Globus pallidus (tissue), 1 donor: Measurements from ENCODE around the gene KIRREL3.

Experiments used
- DNase-seq: peaks from one replicate; pipeline ENCODE4 v3.0.0-alpha.2; 2015; ENCODE audit warnings: low spot score

The KIRREL3 gene

GRCh38 chr11:126528075-126528474 is 472.5 kb downstream of the KIRREL3 start:
- no peak for DNase-seq

DNA sequence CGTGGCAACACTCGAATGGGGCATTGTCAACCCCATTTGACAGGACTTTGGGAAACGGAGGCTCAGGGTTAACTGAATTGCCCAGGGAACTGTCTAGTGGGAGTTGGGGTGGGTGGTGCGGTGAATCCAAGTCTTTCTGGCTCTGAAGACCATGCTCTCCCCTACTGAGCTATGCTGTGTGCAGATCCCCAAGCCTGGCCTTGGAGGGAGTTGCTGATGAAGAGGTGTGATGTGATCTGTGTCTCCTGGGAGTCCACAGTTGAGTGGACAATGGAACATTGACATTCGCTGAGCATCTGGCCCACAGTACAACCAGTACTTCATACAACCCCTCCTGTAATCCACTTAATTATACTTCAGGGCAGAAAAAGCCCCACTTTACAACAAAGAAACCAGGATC is 472.9 kb downstream of the KIRREL3 start:
- DNase-seq: no peak

- DNase-seq: no peak
These were observed 474.1 kb downstream of the KIRREL3 start for GRCh38 chr11:126526471-126526870.

GRCh38 chr11:126525702-126526101 is 474.9 kb downstream of the KIRREL3 start:
- peak; percentile 29 for DNase-seq

DNA sequence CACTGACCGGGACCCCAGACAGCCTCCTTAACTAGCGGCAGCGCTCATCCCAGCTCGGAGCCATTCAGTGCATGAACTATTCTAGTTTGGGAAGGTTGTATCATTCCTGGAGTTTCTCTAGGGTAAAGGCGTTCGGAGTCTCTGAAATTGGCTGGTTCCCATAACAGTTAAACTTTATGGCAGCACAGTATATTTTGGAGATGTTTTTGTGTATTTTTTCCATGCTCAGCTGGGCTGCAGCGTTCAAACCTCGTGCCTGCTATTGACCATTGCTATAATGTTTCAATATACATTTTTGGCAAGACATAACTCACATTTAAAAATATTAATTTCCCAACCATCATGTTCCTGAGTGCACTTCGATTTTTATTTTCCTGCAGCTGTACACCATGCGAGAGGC is 475.4 kb downstream of the KIRREL3 start:
- no peak for DNase-seq

DNA sequence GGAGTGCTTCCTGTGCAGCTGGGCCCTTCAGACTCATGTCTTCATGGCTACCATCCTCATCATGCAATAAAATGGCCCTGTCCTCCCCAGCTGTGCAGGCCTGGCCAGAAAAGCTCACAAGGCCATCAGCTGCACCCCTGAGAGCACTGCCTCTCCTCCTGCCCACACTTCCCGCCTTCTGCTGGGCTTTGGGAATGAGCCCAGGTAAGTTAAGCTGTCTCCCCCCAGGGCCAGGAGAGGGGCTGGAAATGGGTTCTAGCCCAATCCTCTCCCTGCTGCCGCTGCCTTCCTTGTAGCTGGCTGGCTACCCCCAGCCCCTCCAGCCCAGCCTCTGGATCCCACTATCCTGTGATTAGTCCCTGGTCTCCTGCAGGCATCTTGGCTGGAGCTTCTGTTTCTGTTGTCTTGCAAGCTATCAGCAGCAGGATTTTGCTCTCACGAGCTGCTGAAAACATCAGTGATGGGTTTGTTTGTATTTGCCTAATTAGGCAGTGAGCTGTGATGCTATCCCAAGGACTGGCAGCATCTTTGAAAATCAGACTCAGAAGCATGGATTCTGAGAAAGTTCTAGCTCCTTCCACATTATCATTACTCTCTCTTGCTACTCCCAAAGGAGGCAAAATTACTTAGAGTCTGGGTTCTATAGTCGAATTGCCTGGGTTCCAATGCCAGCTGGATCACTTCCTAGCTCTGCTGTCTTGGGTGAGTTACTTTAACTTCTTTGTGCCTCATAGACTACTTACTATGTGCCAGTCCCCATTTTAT is 476.9 kb downstream of the KIRREL3 start:
- no peak for DNase-seq

DNA sequence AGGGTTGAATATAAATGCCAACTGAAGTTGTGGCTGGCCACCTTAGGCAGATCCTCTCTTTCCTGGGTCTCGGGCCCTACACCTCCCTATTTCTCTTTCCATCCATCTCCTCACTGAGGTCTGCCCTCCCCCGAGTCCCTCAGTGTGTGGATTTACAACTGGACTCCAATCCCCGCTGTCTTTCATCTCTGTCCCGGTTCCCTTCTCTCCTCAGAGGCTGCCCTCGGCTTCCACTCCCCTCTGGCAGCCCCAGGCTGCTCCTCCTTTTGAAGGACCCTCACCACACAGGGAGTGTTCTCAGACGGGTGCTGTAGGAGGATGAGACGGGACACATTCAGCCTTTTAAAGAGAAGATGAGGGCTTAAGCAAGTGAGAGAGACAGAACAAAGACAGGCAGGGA is 478.0 kb downstream of the KIRREL3 start:
- no peak for DNase-seq

GRCh38 chr11:126522152-126522551 is 478.4 kb downstream of the KIRREL3 start:
- DNase-seq: no peak

DNA sequence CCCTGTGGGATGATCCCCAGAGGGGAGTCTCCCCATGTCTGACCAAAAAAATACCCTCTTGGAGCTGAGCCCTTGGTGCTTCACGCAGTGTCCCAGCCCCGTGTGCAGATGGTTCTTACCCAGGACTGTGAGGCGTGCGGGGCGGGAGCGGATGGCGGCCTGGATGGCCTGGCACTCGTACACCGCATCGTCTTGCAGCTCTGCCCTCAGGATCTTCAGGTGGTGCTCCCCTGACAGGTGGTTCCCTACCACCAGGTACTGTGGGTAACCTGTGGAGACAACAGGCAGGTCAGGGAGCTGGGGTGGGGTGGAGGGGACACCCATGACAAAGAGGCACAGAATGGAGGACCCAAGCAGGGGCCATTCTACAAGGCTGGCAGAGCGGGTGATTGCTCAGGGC is 479.4 kb downstream of the KIRREL3 start:
- no peak for DNase-seq

DNA sequence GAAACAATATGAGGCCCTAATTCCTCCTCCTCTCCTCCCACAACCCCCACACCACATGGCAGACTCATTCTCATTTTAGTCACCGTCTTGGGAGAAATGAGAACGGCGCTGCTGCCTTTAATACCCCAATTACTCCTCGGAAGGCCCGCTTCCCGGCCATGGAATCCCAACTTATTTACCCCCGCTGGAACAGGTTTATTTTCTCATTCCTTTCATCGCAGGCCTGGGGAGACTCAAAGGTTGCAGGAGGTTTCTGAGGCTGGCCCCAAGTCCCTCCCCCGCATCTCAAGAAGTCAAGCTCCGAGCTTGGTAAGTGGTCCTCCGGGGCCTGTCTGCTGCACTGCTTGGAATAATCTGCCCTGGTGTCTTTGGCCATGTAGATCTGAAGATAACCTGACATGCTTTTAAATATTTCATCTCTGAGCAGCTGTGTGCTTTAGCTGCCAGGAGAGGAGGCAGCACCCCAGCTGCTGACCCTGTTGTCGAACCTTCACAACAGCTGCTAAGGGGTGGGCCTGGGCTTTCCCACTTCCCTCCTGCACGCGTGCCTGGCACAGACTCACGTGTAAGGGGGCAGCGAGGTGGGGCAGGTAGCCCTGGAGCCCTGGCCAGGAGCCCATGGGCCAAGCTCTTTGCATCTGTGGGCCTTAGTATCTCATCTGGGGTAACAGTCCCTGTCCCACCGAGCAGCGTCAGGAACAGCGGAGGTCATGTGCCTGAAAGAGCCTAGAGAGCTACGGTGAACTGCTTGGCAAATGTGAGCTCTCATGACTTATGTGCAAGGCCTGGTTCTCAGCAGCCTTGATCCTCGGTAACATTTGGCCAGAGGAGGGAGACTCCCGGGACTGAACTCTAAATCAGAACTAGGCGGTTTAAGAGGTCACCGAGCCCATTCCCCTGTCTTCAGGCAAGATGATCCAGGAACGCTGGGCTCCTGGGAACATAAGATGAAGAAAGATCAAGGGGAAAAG is 480.5 kb downstream of the KIRREL3 start:
- no peak for DNase-seq

- no peak for DNase-seq
These were observed 481.4 kb downstream of the KIRREL3 start for GRCh38 chr11:126518972-126519690.

DNA sequence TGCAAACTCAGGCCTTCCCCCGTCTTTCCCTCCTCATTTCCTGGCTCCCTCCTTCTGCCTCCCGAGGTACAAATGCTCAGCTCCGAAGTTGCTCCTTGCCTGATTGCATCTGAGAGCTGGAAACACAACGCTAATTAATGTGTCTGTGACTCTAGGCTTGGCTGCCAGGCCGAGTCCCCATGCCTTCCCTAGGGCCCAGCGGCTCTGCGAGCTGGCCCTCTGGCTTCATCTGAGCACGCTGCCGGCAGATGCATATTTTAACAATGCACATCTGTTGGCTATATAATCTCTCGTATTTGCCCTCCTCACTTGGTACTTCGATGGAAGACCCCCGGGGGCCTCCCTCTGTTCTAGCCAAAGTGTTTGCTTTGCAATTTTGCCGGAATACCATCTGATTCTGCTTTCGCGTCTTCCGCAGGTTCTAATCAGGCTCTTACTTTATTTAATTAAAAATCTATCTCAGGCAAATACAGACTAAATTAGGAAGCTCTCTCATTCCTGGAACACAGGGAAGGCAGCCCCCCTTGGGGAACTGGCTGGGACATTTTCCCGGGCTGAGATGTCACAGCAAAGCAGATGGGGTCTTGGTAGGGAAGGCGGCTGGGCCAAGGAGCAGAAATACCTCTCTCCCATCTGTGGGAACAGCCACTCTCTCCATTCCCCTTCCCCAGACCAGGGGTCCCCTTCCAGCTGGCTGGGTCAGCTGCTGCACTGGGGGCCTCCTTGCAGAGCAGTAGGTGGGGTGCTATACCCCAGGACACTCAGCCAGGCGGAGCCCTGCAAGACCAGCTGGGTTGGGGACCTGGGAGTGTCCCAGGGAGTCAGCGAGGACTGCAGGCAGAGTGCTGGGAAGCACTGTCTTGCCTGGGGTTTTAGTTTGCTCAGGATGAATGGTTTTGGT is 482.2 kb downstream of the KIRREL3 start:
- no peak for DNase-seq

DNA sequence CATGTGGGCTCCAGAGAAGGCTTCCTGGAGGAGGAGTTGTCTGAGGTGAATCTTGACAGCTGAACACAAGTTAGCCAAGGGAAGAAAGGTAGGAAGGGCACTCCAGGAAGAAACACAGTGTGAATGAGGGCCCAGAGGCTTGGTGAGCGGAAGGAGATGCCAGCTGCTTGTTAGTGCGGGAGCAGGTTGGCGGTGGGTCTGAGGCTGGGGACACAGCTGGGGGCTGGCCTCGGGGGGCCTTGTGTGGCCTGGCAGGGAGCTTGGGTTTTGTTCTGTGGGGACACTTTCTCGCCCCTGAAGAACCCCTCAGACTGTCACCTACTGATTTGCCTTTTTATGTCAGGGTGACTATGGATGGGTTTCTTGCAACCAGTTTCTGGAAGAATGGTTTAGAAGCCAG is 485.1 kb downstream of the KIRREL3 start:
- no peak for DNase-seq

GRCh38 chr11:126514061-126514693 is 486.4 kb downstream of the KIRREL3 start:
- no peak for DNase-seq

DNA sequence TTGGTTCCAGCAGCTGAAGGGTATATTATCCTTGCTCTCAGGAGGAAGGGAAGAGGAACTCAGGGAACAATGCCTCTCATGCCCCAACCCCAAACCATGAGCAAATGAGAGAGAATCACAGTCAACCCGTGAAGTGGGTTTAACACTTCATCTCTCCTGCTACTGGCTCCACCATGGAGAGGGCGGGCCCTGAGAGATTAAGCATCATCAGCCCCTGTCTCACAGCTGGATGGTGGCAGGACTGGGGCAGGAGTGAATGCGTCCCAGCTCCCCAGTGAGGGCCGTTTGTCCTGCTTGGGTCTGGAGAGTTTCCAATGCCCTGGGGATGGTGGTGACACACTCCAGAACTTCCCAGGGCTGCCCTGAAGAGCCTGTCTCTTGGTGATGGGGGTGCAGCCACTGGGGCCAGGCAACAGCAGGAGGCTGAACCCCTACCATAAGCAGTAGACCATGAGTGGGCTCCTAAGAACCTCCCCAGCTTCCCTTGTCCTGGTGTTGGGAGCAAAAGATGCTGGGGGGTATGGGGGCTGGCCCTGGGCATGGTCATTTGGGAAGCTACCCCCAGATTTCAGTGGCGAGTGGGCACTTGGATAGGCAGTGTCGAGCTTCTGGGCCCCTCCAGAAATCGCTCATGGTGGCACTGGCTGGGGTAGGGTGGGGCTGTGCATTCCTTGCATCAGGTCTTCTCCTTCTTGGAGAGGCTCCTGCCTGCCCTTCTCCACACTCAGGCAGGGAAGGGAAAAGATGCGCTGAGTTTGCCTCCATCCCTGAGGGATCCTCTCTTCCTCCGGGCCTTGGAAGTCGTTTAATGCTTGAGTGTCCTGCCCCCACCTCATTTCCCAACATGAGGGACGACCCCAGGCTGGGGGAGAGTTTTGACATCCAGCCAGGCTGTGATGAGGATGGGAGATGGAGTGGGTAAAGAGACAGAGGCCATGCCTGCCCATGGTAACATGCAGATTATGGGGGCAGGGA is 487.5 kb downstream of the KIRREL3 start:
- DNase-seq: no peak

GRCh38 chr11:126512251-126512650 is 488.3 kb downstream of the KIRREL3 start:
- DNase-seq: no peak

DNA sequence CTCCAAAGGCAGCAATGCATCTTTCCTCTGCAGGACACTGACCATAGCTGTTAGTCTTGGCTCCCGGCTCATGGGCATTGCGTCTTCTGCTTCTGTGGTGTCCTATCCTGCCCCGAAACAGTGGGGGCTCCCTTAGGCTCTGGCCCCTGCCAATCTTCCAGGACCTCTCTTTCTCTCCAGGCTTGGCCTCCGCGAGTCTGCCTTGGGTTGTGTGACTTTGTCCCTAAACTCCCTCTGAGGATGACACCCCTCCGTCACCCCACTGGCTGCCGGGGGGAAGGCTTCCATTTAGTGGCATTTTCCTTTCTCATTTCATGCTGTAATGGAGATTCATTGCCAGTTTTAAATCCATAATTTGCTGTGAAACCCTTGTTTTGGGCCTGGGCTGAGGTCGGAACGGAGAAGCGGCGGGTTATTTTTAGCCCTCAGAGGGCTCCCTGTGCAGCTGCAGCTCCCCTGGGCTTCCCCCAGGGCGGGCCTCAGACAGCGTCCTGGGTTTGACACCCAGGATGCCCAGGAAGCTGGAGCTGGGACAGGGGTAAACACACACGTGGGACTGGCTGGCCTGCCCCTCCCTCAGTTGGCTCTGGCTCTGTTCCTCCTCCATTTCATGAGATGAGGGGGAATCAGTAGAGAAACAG is 489.0 kb downstream of the KIRREL3 start:
- DNase-seq: no peak

DNA sequence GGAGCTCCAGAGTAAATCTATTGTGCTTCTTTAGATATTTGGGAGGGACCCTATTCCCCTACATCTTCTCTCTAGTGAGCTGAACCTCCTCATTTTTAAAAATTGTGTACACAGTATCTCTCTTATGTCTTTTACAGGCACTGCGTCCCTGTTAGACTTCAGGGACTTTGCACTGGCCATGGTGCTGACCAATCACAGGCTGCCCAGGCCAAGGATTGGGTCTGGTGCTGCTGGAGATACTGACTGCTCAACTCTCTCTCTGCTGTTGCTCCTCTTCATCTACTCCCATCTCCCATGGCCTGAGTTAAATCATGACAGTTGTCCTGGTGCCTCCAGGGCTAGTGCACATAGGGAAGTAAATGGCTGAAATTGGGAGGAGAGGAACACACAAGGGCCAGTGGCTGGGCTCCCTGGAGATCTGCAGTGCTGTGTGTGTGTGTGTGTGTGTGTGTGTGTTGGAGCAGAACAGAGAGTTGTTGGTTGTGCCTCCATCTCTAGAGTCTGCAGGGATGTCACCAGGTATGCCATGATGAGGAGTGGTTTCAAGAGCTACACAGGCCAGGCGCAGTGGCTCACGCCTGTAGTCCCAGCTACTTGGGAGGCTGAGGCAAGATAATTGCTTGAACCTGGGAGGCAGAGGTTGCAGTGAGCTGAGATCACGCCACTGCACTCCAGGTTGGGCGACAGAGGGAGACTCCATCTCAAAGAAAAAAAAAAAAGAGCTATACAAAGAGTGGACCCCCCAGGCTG is 489.8 kb downstream of the KIRREL3 start:
- no peak for DNase-seq
